T follicular helper cell (primary cell): ENCODE data around the gene UBA5.

ENCODE experiments used
- DNase-seq: peaks from one replicate; pipeline ENCODE4 v3.0.0-alpha.2; 2020; ENCODE audit warnings: low read depth

Gene UBA5

GRCh38 chr3:132654190-132654589 lies 5.9 kb upstream of the UBA5 start:
- DNase-seq = no peak

GRCh38 chr3:132654721-132655120 lies 5.4 kb upstream of the UBA5 start:
- DNase-seq = no peak

- no peak for DNase-seq
Observed at GRCh38 chr3:132655471-132655870, 4.7 kb upstream of the UBA5 start.

DNA sequence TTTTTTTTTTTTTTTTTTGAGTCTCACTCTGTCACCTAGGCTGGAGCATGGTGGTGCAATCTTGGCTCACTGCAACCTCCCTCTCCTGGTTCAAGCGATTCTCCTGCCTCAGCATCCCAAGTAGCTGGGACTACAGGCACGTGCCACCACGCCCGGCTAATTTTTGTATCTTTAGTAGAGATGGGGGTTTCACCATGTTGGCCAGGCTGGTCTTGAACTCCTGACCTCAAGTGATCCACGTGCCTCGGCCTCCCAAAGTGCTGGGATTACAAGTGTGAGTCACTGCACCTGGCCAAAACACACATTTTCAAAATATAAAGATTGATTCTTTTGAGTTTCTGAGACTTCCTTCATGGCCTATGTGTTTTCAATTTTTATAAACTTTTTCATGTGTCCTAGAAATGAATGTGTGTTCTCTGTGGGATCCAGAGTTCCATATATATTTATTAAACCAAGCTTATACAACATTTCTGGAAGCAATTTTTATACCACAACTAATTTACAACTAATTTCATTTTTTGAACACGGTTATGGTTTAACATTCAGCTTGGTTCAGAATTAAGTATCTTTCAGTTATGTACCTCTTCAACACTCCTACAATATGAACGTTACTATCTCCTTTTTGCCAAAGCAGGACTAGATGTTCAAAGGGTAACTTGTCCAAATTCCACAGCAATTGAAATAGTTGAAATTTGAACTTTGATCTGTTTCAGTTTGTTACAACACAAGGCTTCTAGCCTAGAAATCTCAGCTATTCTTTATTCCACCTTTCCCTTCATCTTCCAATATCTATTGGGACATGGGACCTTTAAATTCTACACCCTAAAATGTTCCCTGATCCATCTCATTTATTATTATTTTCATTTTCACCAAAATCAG lies 2.0 kb upstream of the UBA5 start:
- no peak for DNase-seq

DNA sequence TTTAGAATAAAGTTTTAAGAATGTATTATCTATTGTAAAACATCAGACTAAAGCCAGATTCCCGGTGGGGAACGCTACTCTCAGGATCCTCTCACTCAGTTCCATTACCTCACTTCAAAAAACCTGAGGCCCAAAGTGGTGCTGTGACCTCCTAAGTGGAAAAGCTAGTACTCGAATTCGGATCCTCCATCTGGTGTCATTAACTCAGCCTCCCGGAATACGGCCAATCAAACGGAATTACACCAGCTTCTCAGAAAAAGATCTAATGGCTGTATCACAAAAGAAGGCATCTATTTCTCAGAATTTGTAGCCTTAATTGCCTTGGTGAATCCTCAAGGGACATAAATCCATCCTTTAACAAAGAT lies 1.1 kb upstream of the UBA5 start:
- no peak for DNase-seq

- DNase-seq = no peak
Observed at GRCh38 chr3:132659365-132660051, 621 bp upstream of the UBA5 start, which contains the start of gene ACAD11. ACAD11 (minus strand) TSS chr3:132659809; CDS start chr3:132659751, 58 bp downstream.

DNA sequence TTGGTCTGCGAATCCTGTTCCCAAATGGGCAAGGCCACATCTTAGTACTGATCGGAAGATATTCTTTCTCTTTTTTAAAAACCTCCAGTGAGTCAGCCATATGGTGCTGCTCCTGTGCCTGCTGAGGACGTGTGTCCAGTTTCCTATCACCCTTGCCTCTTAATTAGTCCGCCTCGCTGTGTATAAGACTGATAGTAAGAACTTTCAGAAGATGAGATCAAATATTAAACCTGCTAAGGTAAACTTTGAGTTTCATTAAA lies 612 bp downstream of the UBA5 start:
- DNase-seq = no peak

DNA sequence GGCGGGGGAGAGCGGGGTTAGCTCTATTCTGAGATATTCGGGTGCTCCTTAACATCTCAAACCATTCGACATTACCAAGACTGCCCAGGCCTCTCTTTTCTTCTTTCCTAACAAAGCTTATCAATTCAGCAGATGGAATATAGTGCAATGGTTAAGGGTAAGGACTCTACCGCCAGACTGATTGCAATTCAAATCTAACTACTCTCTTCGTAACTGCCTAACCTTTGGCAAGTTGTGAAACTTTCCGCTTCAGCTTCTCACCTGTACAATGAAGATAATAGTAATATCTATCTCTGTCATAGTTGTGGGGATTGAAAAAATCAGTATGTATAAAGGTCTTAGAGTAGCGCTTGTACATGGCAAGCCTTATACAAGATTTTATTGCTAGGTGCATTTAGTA lies 972 bp downstream of the UBA5 start:
- DNase-seq = no peak

- DNase-seq = no peak
Observed at GRCh38 chr3:132662212-132662611, 2.1 kb downstream of the UBA5 start.

- DNase-seq = no peak
Observed at GRCh38 chr3:132665230-132665745, 5.2 kb downstream of the UBA5 start.

DNA sequence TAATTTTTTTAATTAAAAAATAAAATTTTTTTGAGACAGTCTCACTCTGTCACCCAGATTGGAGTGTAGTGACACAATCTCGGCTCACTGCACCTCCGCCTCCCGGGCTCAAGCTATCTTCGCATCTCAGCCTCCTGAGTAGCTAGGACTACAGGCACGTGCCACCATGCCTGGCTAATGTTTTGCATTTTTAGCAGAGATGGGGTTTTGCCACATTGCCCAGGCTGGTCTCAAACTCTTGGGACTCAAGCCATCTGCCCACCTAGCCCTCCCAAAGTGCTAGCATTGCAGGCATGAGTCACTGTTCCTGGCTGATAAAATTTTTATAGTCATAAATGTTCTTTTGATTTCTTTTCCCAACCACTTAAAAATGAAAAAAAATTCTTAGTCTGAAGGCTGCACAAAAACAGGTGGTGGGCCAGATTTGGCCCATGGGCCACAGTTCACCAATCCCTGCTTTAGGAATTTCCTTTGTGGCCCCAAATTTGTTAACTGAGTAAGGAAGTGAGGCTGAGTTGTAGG lies 9.2 kb downstream of the UBA5 start:
- no peak for DNase-seq

DNA sequence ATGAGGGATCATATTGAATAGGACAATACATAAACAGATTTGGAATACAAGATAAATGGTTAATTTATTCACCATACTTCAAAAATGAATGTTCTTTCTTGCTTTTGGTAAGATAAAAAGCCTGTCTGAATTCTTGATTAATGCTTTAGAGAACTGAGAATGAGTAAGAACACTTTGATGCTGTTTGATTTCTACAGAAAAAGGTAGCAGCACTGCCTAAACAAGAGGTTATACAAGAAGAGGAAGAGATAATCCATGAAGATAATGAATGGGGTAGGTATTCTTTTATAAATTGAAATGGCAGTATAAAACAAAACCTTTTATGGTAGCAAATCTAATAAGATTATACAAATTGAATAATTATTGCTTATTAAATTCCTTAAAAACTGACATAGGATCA lies 15.3 kb downstream of the UBA5 start:
- no peak for DNase-seq

- DNase-seq = no peak
Observed at GRCh38 chr3:132679911-132680310, 19.8 kb downstream of the UBA5 start.

DNA sequence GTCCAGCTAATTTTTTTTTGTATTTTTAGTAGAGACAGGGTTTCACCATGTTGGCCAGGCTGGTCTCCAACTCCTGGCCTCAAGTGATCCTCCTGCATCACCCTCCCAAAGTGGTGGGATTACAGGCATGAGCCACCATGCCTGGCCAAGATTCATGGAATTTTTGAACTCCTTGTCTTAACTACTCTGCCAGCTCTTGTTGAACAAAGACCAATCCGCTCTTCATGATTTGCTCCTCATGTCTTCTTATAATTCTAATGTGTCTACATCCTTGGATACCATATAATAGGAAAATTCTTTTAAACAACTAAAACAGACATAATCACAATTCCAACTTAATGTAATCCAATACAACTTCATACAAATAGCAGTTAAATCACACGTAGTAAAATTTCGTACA lies 21.3 kb downstream of the UBA5 start:
- DNase-seq = no peak

DNA sequence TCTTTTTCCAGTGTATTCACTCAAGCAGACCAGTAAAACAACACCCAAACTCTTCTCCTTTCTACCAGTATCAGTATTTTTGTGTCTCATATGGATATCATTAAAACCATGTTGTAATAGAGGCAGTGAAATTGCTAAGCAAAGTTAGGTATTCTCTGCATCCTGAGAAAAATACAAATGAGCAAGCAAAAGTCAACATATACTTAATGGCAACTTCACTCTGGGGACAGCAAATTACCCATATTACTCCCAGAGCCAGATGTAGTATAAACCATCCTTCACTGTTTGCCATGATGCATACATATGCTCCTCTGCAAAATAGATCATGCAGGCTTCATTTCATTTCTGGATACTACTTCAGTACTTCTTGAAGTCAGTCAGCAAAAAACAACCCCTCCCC lies 22.1 kb downstream of the UBA5 start:
- DNase-seq = no peak

DNA sequence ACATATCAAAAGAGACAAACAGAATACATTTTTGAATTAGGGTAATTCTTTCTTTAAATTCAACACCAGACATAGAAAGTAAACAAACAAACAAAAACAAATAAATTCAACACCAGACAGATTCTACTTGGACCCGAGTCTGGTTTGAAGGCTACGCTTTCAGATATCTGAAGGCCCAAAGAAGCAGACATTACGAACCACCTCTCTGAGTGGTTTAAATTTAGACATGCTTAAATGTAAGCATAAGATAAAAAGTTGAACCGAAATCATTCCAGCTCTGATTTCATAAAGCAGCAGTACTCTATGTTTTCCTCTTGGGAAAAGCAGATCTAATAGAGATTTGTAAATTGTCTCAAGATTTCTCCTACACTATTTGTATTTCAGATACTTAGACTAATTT lies 29.9 kb downstream of the UBA5 start:
- DNase-seq = no peak

- DNase-seq = no peak
Observed at GRCh38 chr3:132694991-132695390, 34.9 kb downstream of the UBA5 start.

DNA sequence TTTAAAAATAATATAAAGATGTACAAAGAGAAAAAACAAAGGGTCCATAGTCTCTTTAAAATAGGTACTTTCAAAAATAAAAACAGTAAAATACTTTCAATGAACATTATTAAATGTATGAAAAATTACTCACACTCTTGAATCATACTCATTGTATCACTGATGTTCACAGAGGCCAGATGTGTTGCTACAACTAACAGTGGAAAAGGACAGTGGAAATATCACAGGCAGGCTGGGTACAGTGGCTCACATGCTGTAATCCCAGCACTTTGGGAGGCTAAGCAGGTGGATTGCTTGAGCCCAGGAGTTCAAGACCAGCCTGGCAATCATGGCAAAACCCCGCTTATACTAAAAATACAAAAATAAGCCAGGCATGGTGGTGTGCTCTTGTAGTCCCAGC lies 35.3 kb downstream of the UBA5 start:
- DNase-seq = no peak

GRCh38 chr3:132703733-132704132 lies 43.6 kb downstream of the UBA5 start:
- no peak for DNase-seq

DNA sequence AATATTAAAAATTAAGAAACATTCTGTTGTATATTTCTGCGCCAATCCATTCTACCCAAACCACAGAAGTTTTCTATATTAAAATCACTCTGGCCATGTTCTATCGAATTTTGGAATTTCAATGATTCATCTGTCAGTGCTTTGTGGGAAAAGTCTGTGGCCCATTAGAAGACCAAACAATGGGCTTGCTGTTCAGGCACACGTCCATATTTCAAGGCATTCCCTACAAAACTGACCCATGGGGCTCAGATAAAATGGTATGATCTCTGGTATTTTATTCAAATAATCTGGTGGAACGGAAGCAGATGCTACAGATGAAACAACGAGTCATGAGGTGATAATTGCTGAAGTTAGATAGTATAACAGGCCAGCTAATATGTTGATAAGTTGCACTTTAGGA lies 49.6 kb downstream of the UBA5 start:
- no peak for DNase-seq

DNA sequence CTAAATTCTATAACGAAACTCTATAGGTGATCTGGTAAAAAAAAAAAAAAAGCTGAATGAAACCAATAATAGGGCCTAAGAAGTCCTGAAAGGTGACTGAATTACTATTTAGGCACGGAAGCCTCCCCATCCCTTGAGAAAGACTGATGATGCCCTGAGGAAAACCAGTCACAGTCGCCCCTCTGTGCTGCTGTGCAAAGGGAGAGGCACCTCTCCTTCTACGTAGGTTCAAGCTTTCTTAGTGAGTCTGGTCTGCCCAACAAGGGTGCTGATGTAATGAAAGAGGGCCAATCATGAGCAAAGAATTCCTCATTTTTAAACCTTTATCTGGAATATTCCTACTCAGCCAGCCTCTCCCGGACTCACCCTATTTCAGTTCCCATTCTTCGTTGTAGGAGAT lies 50.2 kb downstream of the UBA5 start:
- no peak for DNase-seq

DNA sequence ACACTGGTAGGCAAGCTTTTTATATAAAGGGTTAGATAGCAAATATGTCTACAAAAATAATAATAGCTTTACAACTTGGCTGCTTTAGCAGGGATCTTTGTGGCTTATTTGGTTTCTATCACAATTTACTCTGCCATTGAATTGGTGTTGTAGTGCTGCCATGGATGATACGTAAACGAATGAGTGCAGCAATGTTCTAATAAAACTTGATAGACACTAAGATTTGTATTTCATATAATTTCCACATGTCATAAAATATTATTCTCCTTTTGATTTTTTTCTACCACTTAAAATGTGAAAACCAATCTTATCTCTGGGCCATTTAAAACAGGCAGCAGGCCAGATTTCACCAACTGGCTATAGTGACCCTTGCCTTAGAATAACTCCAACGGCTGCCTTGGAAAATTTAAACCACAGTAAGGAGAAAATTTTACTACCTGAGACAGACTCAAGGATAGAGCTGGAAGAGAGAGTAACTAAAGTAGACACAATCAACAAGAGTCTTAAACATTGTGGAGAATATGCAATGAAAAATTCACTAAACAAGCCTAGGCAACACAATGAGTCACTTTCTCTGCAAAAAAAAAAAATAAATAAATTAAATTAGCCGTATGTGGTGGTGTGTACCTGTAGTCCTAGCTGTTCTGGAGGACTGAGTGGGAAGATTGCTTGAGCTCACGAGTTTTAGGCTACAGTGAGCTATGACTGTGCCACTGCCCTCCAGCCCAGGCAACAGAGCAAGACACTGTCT lies 54.0 kb downstream of the UBA5 start:
- no peak for DNase-seq

GRCh38 chr3:132716372-132716771 lies 56.2 kb downstream of the UBA5 start:
- no peak for DNase-seq
